HCT116 (cell line): ENCODE data around the gene NARS2.

Experiments used
- CEBPB ChIP-seq: IDR thresholded peaks from 2 replicates; pipeline ENCODE4 v1.6.1; 2012; ENCODE audit warnings: low read depth
- CTCF ChIP-seq, 3 experiments: fragments of 200-600 bp in 1 of 3; sonication (generic) in 1 of 3; IDR thresholded peaks in 2 of 3; conservative IDR thresholded peaks in 1 of 3; 2 replicates each; pipeline ENCODE4 v1.5.1; 2012 to 2017; ENCODE audit warnings: low read depth in 2 of 3, low read length in 2 of 3, antibody characterized with exemption in 1 of 3, borderline replicate concordance in 1 of 3, control low read depth in 1 of 3, mild to moderate bottlenecking in 1 of 3, mixed read lengths in 1 of 3, mixed run types in 1 of 3, moderate library complexity in 1 of 3; ENCODE audit not compliant: insufficient read depth in 1 of 3
- EGR1 ChIP-seq: IDR thresholded peaks from 2 replicates; pipeline ENCODE4 v1.6.1; 2012; ENCODE audit warnings: low read depth
- ELF1 ChIP-seq: IDR thresholded peaks from 2 replicates; pipeline ENCODE4 v1.6.1; 2012; ENCODE audit warnings: low read depth, borderline replicate concordance
- EZH2 ChIP-seq: fragments of 200-600 bp; sonication (generic); IDR thresholded peaks from 2 replicates; pipeline ENCODE4 v1.6.1; 2017; ENCODE audit warnings: antibody characterized with exemption, mixed run types
- EZH2phosphoT487 ChIP-seq: fragments of 200-600 bp; IDR thresholded peaks from 2 replicates; pipeline ENCODE4 v1.6.1; 2018; ENCODE audit warnings: antibody characterized with exemption, borderline replicate concordance
- JUND ChIP-seq: IDR thresholded peaks from 2 replicates; pipeline ENCODE4 v1.6.1; 2012
- MAX ChIP-seq: IDR thresholded peaks from 2 replicates; pipeline ENCODE4 v1.6.1; 2012
- POLR2A ChIP-seq: IDR thresholded peaks from 2 replicates; pipeline ENCODE4 v1.7.0; 2011; ENCODE audit warnings: borderline replicate concordance; ENCODE audit not compliant: insufficient read depth, insufficient read length; ENCODE audit errors: extremely low read depth
- POLR2AphosphoS5 ChIP-seq: IDR thresholded peaks from 2 replicates; pipeline ENCODE4 v1.6.1; 2011; ENCODE audit warnings: mild to moderate bottlenecking, low read depth, low read length, moderate library complexity
- RAD21 ChIP-seq: IDR thresholded peaks from 2 replicates; pipeline ENCODE4 v1.6.1; 2012; ENCODE audit warnings: low read depth, mild to moderate bottlenecking
- REST ChIP-seq: IDR thresholded peaks from 2 replicates; pipeline ENCODE4 v1.6.1; 2012; ENCODE audit warnings: low read depth
- SIN3A ChIP-seq: IDR thresholded peaks from 2 replicates; pipeline ENCODE4 v1.6.1; 2012; ENCODE audit warnings: low read depth
- YY1 ChIP-seq: IDR thresholded peaks from 2 replicates; pipeline ENCODE4 v1.6.1; 2011; ENCODE audit warnings: low read length, low read depth, moderate library complexity, mild to moderate bottlenecking; ENCODE audit not compliant: insufficient replicate concordance; ENCODE audit errors: extremely low read depth

- no peak for TF ChIP-seq REST
- no peak for TF ChIP-seq EZH2
- TF ChIP-seq RAD21 = peak; percentile 47
- TF ChIP-seq CTCF (IDR thresholded peaks at IDR 0.05 in 2 of 3, conservative IDR thresholded peaks at IDR 0.05 in 1 of 3; ENCODE audit: borderline replicate concordance in 1 of 3, insufficient read depth in 1 of 3, low read depth in 2 of 3, low read length in 2 of 3) = peak; percentile 45 to 63 (median 62); a peak in 5 of 6 replicates
- no peak for TF ChIP-seq SIN3A
- no peak for TF ChIP-seq EGR1
- no peak for TF ChIP-seq POLR2AphosphoS5
- TF ChIP-seq EZH2phosphoT487 = no peak
- no peak for TF ChIP-seq ELF1
- TF ChIP-seq MAX = no peak
- TF ChIP-seq CEBPB = no peak
- TF ChIP-seq YY1 = no peak
- TF ChIP-seq JUND = no peak
- no peak for TF ChIP-seq POLR2A
These were observed 160.2 kb downstream of the NARS2 start for GRCh38 chr11:78414321-78415051.
